ENCODE measurements around the gene KCNIP4.

- TF ChIP-seq POLR2A (IDR thresholded peaks at IDR 0.05) = no peak
- no peak for TF ChIP-seq POLR2AphosphoS5 (IDR thresholded peaks at IDR 0.05)
These were observed 757.3 kb downstream of the KCNIP4 start for GRCh38 chr4:21191317-21191716.
